ENCODE data around the gene SPDYE18. TPM values are rescaled to one million over a fixed set of nuclear protein-coding genes. Genes with fewer than 3 reads are reported as not detected.
A peak's percentile ranks its signal among the peaks of the same experiment; 100 is the strongest.
"Not testable (repeated sequence)": the region's sequence is repeated elsewhere in the genome, so short reads cannot be mapped to it uniquely, and the experiment has no call there.

Gene SPDYE18
- total RNA-seq, 3 donors from 2014 or later: 0.60 to 1.2 (median 0.76) TPM

GRCh38 chr7:77071108-77071507 is 8.8 kb upstream of the SPDYE18 start:
- H3K36me3 ChIP-seq (ENCODE audit: low read depth); H3K4me1 ChIP-seq (ENCODE audit: low read depth); intact Hi-C loops (cut with DNase I, micrococcal nuclease); H3K9me3 ChIP-seq; H3K4me3 ChIP-seq; ATAC-seq; DNase-seq: not testable (repeated sequence)

GRCh38 chr7:77065869-77066268 is 3.5 kb upstream of the SPDYE18 start:
- H3K4me3 ChIP-seq; intact Hi-C loops (cut with DNase I, micrococcal nuclease); ATAC-seq; H3K9me3 ChIP-seq; DNase-seq; H3K4me1 ChIP-seq (ENCODE audit: low read depth); H3K36me3 ChIP-seq (ENCODE audit: low read depth): not testable (repeated sequence)

GRCh38 chr7:77063732-77064131 is 1.4 kb upstream of the SPDYE18 start:
- H3K9me3 ChIP-seq; intact Hi-C loops (cut with DNase I, micrococcal nuclease); H3K36me3 ChIP-seq (ENCODE audit: low read depth); H3K4me1 ChIP-seq (ENCODE audit: low read depth); H3K4me3 ChIP-seq; DNase-seq; ATAC-seq: not testable (repeated sequence)

GRCh38 chr7:77032261-77032660 is 30.1 kb downstream of the SPDYE18 start, which contains the start of gene SPDYE17:
TSS of gene SPDYE17 (minus strand) at chr7:77032361. CDS start at chr7:77030570, 1,791 bp downstream.
- ATAC-seq; DNase-seq; H3K9me3 ChIP-seq; intact Hi-C loops (cut with DNase I, micrococcal nuclease); H3K4me3 ChIP-seq; H3K36me3 ChIP-seq (ENCODE audit: low read depth); H3K4me1 ChIP-seq (ENCODE audit: low read depth): not testable (repeated sequence)

- DNase-seq; H3K4me3 ChIP-seq; intact Hi-C loops (cut with DNase I, micrococcal nuclease); H3K36me3 ChIP-seq (ENCODE audit: low read depth); H3K4me1 ChIP-seq (ENCODE audit: low read depth); ATAC-seq; H3K9me3 ChIP-seq: not testable (repeated sequence)
These were observed 36.0 kb downstream of the SPDYE18 start for GRCh38 chr7:77026349-77026748.

- DNase-seq; intact Hi-C loops (cut with DNase I, micrococcal nuclease): not testable (repeated sequence)
- peak; percentile 1 for ATAC-seq
These were observed 52.2 kb downstream of the SPDYE18 start for GRCh38 chr7:77010074-77010680.

GRCh38 chr7:77008000-77008399 is 54.4 kb downstream of the SPDYE18 start:
- H3K36me3 ChIP-seq (ENCODE audit: low read depth); H3K4me3 ChIP-seq; intact Hi-C loops (cut with DNase I, micrococcal nuclease); H3K4me1 ChIP-seq (ENCODE audit: low read depth); H3K9me3 ChIP-seq: not testable (repeated sequence)
- DNase-seq (peak; percentile 88 to 92 (median 89)), ATAC-seq (peak; percentile 71)

More at GRCh38 chr7:77010074-77010680, 52.2 kb downstream of the SPDYE18 start:
- not testable (repeated sequence) for H3K4me1 ChIP-seq (ENCODE audit: low read depth); H3K36me3 ChIP-seq (ENCODE audit: low read depth); H3K9me3 ChIP-seq; H3K4me3 ChIP-seq

- H3K4me3 ChIP-seq; intact Hi-C loops (cut with DNase I, micrococcal nuclease); H3K4me1 ChIP-seq (ENCODE audit: low read depth); H3K36me3 ChIP-seq (ENCODE audit: low read depth); H3K9me3 ChIP-seq: not testable (repeated sequence)
- peak; percentile 50 to 65 (median 65) for DNase-seq
- ATAC-seq: peak; percentile 94
These were observed 55.9 kb downstream of the SPDYE18 start for GRCh38 chr7:77006127-77007110.

- H3K36me3 ChIP-seq (ENCODE audit: low read depth); H3K9me3 ChIP-seq; ATAC-seq; intact Hi-C loops (cut with DNase I, micrococcal nuclease); H3K4me3 ChIP-seq; H3K4me1 ChIP-seq (ENCODE audit: low read depth): not testable (repeated sequence)
- peak in 2 of 3 donors; percentile 45 to 48 for DNase-seq
These were observed 56.8 kb downstream of the SPDYE18 start for GRCh38 chr7:77005461-77006057.

- DNase-seq; H3K36me3 ChIP-seq (ENCODE audit: low read depth); intact Hi-C loops (cut with DNase I, micrococcal nuclease); ATAC-seq; H3K4me1 ChIP-seq (ENCODE audit: low read depth); H3K9me3 ChIP-seq; H3K4me3 ChIP-seq: not testable (repeated sequence)
These were observed 58.2 kb downstream of the SPDYE18 start for GRCh38 chr7:77004151-77004550.

- ATAC-seq; H3K4me3 ChIP-seq; H3K9me3 ChIP-seq; DNase-seq; intact Hi-C loops (cut with DNase I, micrococcal nuclease); H3K4me1 ChIP-seq (ENCODE audit: low read depth); H3K36me3 ChIP-seq (ENCODE audit: low read depth): not testable (repeated sequence)
These were observed 59.1 kb downstream of the SPDYE18 start for GRCh38 chr7:77003241-77003640.

- H3K4me1 ChIP-seq (ENCODE audit: low read depth); H3K9me3 ChIP-seq; intact Hi-C loops (cut with DNase I, micrococcal nuclease); ATAC-seq; H3K4me3 ChIP-seq; H3K36me3 ChIP-seq (ENCODE audit: low read depth): not testable (repeated sequence)
- peak in 1 of 3 donors; percentile 22 for DNase-seq
These were observed 59.6 kb downstream of the SPDYE18 start for GRCh38 chr7:77002678-77003233.

GRCh38 chr7:77002104-77002503 is 60.3 kb downstream of the SPDYE18 start:
- H3K4me3 ChIP-seq; H3K4me1 ChIP-seq (ENCODE audit: low read depth); H3K36me3 ChIP-seq (ENCODE audit: low read depth); ATAC-seq; H3K9me3 ChIP-seq; intact Hi-C loops (cut with DNase I, micrococcal nuclease): not testable (repeated sequence)
- DNase-seq: peak in 1 of 3 donors; percentile 42

Measured in mucosa of descending colon (tissue), 3 donors.